ENCODE results near the gene MLLT1.

DNA sequence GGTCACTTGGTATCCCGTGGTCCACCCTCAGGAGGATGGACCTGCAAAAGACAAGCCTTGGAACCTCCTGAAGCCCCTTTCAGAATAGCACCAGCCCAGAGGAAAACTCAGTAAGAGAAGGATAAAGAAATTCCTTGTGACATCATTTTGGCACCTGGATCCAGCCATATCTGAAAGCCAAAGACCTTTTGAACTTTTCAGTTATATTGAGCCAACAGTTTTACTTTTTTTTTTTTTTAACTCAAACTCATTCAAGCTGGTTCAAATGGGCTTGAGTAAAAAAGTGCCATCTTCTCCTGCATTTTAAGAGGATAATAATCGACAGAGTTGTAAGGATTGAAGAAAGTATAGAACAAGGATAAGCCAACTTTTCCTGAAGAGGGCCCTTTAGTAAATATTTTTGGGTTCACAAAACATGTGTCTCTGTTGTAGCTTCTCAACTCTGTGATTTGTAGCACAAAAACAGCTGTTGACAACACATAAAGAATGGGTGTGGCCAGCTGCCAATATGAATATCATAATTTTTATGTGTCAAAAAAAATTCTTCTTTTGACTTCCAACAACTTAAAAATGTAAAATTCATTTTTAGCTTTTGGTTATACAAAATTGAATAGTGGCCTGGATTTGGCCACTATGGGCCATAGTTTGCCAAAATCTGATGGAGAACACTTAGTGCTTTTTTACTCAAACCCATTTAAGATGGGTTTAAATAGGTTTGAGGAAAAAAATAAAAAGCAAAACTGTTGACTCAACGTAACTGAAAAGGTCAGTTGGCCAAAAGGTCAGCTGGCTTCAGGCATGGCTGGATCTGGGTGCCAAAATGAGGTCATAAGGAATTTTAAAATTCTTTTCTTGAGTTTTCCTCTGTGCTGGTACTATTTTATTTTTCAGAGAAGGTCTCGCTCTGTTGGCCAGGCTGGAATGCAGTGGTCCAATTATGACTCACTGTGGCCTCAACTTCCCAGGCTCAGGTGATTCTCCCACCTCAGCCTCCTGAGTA lies 93.6 kb downstream of the MLLT1 start:
- TF ChIP-seq CTCF (conservative IDR thresholded peaks at IDR 0.05; ENCODE audit: low read length), result no peak
- TF ChIP-seq EZH2phosphoT487 (IDR thresholded peaks at IDR 0.05; ENCODE audit: borderline replicate concordance), result no peak

Data from Loucy (cell line).